ENCODE data around the gene CCM2. TPM values are rescaled to one million over a fixed set of nuclear protein-coding genes. Genes with fewer than 3 reads are reported as not detected.

The CCM2 gene
- total and polyA plus RNA-seq, 2 of the 8 experiments (the other 6 are each of a cell fraction or from before 2014, with no cell fraction given), result 31.6 to 41.2 TPM

DNA sequence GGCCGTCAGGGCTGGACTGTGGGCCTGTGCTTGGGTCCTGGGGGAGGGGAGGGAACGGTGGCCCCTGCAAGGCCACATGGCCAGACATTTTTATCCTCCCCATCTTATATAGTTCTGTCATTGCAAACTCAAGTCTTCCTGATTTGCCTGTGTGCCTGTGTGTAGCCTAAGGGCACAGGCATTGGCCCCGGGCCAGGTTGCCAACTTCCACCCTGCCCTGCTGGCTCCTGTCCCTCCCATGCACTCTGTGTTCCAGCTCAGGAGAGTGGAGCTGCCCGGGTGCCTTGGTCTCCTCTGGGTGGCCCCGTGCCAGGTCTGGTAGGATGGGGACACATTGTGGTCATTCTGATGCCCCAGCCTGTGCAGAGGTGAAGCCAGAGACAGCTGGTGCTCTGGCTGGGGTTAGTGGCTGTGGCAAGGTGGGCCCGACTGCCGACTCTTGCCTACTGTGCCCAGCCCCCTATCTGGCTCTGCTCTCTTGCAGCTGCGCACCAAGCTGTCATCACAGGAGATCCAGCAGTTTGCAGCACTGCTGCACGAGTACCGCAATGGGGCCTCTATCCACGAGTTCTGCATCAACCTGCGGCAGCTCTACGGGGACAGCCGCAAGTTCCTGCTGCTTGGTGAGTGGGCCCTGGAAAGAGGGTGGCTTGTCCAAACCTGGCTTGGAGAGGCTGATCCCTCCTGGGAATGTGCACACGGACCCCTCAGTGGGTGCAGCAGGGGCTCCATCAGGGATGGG is 74.0 kb downstream of the CCM2 start (continued):
- TF ChIP-seq, protein P1, sequence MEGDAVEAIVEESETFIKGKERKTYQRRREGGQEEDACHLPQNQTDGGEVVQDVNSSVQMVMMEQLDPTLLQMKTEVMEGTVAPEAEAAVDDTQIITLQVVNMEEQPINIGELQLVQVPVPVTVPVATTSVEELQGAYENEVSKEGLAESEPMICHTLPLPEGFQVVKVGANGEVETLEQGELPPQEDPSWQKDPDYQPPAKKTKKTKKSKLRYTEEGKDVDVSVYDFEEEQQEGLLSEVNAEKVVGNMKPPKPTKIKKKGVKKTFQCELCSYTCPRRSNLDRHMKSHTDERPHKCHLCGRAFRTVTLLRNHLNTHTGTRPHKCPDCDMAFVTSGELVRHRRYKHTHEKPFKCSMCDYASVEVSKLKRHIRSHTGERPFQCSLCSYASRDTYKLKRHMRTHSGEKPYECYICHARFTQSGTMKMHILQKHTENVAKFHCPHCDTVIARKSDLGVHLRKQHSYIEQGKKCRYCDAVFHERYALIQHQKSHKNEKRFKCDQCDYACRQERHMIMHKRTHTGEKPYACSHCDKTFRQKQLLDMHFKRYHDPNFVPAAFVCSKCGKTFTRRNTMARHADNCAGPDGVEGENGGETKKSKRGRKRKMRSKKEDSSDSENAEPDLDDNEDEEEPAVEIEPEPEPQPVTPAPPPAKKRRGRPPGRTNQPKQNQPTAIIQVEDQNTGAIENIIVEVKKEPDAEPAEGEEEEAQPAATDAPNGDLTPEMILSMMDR (IDR thresholded peaks at IDR 0.05; ENCODE audit: control extremely low read depth in 1 of 3, insufficient read depth in 1 of 3, low read depth in 1 of 3, low read length in 3 of 3), result no peak
- TF ChIP-seq SP1 (IDR thresholded peaks at IDR 0.05; ENCODE audit: low read depth, low read length), result no peak
- no peak for TF ChIP-seq EZH2 (IDR thresholded peaks at IDR 0.05; ENCODE audit: low read depth, low read length, severe bottlenecking)
- TF ChIP-seq TBP (IDR thresholded peaks at IDR 0.05; ENCODE audit: low read depth, low read length), result no peak

All from H1 (cell line).